Activated CD4-positive, alpha-beta T cell treated with anti-CD3 and anti-CD28 coated beads for 24 hours (primary cell): Measurements from ENCODE around the gene MRPL32.
"Not testable (repeated sequence)": the region's sequence is repeated elsewhere in the genome, so short reads cannot be mapped to it uniquely, and the experiment has no call there.

ENCODE experiments used
- DNase-seq, 2 donors: peaks; one replicate each; pipeline ENCODE4 v3.0.0-alpha.2; 2020; ENCODE audit warnings: low read depth in 2 of 2

Gene MRPL32

DNA sequence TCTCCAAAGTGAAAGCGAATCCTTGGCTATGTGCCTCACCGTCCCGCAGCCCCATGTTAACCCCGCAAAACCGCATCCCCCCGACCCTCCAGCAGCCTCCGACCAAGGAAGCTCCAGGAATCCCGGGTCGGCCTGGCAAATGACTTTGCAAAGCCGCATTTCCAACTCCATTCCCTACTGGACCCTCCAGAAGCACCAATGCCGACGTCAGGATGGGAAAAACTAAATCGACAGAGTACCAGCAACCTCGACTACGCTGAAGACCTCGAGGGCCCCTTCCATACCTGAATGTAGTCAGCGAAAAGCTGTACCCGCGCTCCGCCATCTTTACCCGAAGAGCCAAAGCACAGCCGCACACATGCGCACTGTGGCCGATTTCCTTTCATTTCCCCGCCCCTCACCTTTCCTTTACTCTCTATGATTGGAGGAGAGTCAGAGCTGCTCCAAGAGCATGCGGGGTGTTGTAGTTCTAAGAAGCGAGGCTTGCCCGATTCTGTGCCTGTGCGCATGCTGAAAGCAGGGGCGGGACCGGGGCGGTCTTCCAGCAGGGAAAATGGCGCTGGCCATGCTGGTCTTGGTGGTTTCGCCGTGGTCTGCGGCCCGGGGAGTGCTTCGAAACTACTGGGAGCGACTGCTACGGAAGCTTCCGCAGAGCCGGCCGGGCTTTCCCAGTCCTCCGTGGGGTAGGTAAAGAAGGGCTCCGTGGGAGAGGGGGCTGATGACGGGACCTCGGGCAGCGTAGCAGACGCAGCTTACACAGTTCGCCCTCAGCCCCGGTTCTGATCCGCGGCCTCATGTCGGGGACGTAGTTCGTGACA lies at the start of gene MRPL32, which contains the start of gene PSMA2:
MRPL32 (plus strand) TSS at position 543 of the 818 bp plus-strand sequence; CDS start at position 554, 11 bp downstream.
PSMA2 (minus strand) TSS at position 341 of the 818 bp plus-strand sequence; CDS start at position 325, 16 bp downstream.
- peak; percentile 86 to 88 for DNase-seq

DNA sequence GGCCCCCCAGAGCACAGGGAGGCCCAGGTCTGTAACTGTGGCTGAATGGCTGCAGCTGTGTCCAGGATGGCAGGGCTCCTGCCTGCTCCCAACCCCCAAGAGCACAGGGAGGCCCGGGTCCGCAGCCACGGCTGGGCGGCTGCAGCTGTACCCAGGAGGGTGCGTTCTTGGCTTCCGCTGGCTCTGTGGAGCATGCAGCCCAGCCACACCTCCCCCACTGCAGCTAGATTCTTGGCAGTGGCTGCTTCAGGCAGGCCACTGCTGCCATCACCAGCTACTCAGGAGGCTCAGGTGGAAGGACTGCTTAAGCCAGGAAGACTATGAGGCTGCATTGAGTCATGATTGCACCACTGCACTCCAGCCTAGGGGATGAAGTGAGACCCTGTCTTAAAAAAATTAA lies 48.2 kb upstream of the MRPL32 start:
- DNase-seq = no peak

DNA sequence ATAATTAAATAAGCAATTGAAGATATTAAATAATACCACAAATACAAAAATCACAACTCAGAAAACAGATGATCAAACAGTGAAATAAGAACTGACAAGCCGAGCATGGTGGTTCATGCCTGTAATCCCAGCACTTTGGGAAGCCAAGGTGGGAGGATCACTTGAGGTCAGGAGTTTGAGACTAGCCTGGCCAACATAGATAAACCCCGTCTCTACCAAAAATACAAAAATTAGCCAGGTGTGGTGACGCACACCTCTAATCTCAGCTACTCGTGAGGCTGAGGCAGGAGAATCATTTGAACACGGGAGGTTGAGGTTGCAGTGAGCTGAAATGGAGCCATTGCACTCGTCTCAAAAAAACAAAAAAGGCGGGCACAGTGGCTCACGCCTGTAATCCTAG lies 47.0 kb upstream of the MRPL32 start:
- DNase-seq = not testable (repeated sequence)

DNA sequence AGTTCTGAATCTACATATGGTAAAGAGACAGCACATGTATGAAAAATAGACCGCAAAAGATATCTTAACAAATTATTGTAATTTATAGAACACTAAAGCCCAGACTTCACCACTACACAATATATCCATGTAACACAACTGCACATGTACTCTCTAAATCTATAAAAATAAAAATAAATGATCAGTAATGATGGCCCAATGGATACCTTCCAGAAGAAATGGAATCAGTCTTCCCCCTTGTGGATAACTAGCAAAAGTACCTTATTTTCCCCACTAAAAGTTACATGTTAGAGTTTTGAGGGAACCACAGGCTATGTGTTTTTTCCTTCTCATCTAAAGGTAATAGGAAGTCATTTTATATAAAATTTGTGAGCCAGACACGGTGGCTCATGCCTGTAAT lies 46.0 kb upstream of the MRPL32 start:
- DNase-seq = no peak

DNA sequence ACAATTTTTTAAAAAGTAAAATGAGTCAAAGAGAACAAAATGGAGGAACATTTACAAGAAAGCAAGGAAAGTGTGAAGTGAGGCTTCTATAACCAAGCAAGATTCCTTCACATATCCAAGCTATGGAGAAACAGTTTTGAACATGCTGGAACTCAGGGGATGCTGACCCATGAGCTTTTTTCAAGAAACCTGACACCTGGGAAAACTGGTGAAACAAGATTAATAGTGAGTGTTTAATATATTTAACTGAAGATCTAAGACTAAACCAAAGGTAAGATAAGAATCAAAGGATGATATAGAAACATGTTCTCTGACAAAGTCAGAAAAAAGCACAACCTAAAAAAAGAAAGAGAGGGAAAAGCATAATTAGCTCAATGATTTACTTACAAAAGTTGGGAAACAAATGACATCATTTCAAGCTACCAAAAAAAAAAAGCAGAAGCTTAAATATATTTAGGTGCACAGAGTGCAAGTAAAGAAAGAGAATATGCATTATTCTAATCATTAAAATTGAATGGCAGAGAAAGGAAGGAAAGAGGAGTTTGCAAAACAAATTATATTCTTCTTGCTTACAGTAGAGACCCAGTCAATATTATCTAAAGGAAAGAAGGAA lies 45.2 kb upstream of the MRPL32 start:
- no peak for DNase-seq

DNA sequence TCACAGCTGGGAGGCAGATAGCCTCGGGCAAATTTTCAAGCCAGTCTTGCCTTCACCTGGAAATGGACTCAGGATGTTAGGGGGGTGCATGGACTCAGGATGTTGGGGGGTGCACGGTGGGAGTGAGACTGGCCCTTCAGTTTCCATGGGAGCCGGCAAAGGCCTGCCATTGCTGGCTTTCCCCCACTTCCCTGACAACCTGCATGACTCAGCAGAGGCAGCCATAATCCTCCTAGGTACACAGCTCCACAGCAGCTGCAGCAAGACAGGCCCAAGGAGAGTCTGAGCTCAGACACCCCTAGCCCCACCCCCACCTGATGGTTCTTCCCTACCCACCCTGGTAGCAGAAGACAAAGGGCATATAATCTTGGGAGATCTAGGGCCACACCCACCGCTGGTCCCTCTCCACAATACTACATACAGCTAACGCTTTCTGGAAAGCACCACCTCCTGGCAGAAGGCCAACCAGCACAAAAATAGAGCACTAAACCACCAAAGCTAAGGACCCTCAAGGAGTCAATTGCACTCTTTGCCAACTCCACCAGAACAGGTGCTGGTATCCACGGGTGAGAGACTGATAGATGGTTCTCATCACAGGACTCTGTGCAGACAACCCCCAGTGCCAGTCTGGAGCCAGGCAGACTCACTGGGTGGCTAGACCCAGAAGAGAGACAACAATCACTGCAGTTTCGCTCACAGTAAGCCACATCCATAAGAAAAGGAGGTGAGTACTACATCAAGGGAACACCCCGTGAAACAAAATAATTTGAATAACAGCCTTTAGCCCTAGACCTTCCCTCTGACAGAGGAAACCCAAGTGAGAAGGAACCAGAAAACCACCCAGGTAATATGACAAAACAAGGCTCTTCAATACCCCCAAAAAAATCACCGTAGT lies 38.6 kb upstream of the MRPL32 start:
- DNase-seq = no peak

DNA sequence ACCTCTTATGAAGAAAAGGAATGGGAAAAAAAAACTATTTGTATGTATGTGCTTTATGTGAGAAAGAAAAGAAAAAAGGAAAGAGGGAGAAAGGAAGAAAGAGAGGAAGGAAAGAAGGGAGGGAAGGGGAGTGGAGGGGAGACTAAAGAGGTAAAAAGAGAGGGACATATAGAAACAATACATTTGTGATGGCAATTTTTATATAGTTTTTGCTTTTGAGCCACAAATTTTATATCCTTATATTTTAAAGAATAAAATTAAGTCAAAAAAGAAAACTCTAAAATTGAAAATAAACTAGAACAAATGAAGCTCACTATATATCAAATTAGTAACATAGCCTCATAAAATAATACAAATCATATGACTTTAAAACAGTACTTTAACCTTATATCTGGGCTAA lies 31.3 kb upstream of the MRPL32 start:
- no peak for DNase-seq

DNA sequence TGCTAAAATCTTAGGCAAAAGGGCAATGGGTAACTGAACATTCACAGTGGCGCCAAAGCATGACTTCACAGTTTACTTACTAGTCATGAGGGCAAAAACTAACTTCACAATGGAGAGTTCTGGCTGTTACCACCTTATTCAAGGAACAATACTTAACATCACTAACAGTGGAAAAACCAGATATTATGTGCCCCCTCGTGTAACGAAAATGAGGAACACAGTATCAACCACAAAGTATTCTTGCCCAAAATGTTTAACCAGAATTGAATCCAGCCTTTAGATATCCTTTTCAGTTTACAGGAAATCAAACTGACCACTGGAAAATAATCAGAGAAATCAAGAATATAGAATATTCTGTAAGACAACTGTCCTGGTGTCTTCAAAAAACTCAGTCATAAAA lies 29.8 kb upstream of the MRPL32 start:
- no peak for DNase-seq

DNA sequence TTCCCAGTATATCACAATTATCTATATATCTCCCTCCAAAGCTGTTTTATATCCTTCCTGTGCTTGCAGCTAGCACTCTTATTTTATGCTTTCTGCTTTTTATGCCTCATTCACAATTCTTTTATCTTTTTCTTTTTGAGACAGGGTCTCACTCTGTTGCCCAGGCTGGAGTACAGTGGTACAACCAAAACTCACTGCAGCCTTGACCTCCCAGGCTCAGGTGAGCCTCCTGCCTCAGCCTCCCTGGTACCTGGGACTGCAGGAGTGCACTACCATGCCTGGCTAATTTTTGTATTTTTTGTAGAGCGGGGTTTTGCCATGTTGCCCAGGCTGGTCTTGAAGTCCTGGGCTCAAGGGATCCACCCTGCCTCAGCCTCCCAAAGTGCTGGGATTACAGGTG lies 26.0 kb upstream of the MRPL32 start:
- no peak for DNase-seq

DNA sequence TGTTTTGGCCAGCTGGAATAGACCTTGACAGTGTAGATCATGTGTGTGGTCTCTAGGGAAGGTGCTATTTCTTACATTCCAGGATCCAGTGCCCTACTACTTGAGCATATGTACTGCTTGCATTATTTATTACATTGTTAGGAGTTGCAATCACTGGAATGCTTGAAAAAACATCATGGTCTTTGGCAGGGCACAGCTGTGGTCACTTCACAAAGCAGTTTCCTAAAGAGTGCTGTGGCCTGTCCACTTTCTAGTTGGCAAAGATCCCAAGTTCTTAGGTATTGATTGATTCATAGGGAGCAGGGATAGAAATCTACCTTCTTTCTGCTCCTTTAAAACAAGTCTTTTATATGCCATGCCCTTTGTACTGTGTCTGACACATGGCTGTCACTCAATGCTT lies 24.9 kb upstream of the MRPL32 start:
- no peak for DNase-seq

DNA sequence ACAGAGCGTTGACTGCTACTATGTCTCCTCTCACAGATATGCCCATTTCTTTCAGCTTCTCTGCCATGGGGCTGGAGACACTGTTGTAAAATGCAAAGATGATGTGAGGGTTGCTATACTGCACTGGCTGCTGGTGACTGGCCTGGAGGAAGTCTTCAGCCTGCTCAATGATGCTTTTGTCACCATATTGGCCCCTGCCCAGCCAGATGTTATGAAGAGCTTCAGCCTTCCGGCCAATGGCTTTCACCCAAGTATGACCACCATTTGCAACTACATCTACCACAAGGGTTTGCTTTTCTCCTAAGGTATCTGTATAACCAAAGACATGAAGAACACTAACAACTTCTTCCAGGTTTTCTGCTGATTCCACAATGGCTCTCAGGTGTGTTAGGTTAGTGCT lies 21.9 kb upstream of the MRPL32 start:
- no peak for DNase-seq

DNA sequence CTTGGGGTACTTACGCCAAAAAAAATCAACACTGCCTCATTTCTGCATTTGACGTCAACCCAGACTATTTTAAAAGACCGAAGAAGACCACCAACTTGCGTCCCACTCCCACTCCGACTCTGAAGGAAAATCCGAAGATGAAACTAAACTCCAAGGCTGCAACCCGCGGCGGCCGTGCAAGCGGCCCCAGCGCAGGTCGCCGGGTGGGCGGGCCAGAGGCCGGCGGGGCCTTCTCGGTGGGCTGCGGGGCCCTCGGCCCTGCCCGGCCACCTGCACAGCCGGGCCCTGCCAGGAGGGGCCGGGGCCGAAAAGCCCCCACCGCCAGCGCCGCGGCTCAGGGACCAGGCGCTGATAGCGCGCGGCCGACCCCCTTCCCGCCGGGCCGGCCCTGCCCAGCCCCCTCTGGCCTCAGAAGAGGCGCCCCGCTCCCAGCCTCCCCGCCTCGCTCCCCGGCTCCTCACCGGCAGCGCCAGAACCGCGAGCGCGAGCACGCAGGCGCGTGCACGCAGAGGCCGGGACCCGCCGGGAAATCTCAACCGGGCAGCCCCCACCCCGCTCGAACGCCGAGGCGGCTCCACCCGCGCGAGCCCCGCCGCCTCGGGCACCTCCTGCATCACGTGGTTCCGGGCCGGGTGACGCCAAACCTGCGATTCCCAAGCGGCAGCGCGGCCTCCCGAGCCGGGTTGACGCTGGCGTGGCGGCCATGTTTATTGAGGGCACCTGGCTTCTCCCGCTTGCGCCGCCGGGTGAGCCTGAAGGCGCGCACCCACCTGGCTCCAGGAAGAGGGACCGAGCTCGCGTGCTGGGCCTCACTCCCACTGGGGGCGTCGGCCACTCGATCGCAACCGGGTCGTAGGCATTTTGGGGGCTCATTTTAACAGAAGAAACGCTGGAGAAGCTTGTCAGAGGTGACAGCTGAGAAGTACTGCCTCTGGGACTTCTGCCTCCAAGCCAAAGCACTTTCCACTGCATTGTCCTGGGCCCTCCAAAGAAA lies 20.4 kb upstream of the MRPL32 start, which contains the start of gene C7orf25:
C7orf25 (minus strand) TSS at position 617 of the 994 bp plus-strand sequence. CDS start 1,170 bp downstream, outside the sequence.
- peak; percentile 91 to 93 for DNase-seq

DNA sequence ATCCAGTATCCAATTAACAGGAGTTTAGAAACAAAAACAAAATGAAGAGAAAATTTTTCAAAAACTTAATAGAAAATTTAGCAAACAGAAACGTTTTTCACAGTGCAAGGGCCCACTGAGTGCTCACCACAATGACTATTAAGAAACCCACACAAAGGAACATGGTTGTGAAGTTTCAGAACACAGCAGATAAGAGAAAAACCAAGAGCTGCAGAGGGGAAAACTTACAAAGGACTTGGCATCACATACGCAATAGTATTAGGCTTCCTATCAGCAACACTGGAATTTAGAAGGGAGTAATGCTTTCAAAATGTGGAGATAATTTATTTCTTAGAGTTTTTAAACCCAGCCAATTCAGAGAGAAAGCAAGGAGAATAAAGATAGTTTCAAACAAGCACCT lies 18.6 kb upstream of the MRPL32 start:
- no peak for DNase-seq

DNA sequence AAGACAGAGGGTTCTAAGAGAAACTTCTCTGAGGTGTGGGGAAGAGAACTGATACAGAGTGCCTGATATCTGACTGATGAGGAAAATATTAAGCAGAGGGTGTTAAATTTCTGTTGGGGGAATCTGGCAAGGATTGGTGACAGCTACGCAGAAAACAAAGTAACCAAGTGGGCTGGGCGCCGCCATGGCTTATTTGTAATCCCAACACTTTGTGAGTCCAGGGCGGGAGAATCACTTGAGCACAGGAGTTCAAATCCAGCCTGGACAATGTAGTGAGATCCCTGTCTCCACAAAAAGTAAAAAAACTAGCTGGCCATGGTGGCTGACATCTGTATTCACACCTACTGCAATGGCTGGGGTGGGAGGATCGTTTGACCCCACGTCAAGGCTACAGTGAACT lies 18.2 kb upstream of the MRPL32 start:
- no peak for DNase-seq

DNA sequence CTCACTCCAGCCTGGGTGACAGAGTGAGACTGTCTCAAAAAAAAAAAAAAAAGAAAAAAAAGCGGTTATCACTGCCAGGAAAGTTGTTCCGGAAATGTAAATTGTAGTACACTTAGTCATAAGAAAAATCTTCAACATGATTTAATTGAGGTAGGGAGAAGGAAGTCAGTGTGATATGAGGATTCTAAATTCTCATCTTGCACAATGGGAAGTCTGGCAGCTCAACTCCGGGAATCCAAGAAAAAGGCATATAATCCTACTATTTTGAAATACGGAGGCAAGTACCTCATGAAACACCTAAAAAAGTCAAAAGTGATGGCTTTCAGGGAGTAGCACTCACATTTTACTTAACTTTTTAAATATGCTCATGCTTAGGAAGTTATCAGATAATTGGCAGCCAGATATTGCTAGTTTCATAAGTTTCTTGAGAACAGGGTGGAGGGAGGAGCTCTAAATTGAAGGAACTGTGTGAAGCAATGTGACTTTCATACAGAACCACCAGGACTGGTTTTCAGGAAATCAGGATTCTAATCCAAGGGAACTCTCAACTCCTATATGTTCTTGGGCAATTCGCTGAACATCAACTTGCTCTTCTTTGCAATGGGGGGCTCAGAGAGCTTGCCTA lies 17.6 kb upstream of the MRPL32 start:
- DNase-seq = no peak

DNA sequence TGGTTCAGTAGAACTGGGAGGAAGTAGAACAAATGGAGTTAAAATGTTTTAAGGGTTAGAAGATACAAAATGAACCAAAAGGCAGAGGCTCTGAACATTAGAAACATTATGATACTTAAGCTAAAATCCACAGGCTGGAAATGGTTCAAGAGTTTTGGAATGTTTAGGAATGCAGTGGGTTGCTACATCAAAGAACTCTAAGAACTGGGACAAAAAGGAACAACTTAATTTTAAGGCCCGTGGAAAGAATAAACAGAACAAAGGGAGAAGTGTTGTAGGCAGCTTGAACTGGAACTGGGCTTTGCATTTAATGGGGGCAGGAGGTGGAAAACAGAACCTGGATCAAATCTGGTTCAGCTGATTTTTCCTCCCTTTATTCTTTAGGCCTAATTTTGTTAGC lies 16.8 kb upstream of the MRPL32 start:
- DNase-seq = no peak

DNA sequence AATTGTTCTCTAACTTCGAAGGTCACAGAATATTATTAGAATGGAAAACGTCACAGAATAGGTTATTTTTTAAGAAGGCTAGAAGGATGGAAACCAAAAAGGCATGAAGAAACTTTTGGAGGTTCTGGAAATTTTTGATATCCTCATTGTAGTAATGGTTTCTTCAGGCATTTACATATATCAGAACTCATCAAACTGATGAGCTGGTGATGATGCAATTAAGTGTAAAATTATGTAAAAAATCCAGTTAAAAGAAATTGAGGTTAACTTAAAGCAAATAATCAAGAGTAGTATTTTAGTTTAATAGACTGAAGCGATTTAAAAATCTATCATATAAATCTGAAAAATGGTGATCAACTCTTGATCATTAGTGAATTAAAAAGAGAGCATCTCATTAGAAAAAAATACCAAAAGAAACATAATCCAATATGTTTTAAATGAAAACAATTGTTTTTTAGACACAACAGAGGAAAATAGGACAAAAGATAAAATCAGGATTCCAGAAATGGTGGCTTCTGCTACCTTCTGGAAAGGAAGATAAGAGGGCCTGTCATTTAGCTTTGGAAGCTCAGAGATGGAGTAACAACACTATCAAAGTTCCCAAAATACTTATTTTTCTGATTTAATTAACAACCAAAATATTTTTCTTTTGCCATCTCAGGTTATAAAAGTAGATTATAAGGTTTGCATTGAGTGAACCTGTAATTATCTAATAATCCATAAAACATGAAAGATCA lies 10.0 kb upstream of the MRPL32 start:
- DNase-seq = no peak

DNA sequence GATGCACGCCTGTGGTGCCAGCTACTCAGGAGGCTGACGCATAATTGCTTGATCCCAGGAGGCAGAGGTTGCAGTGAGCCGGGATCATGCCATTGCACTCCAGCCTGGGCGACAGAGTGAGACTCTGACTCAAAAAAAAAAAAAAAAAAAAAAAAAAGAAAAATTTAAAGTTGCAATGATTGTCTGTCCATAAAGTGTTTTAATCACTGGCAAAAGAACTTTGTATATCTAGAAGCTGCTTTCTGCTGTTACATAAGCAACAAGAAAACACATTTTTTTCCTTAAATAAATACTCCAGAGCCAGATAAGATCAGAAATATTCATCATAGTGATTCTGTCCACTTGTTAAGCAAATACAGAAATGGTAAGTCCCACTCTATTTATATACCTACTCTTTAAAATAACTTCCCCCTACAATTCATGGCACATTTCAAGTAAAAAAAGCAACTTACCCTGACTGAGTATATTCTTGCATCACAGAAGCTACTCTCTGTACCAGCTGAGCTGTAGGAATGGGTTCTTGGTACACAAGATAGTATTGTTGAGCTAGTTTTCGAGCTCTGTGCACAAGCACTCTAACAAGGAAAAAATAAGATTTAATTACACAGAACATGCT lies 7.8 kb upstream of the MRPL32 start:
- no peak for DNase-seq

DNA sequence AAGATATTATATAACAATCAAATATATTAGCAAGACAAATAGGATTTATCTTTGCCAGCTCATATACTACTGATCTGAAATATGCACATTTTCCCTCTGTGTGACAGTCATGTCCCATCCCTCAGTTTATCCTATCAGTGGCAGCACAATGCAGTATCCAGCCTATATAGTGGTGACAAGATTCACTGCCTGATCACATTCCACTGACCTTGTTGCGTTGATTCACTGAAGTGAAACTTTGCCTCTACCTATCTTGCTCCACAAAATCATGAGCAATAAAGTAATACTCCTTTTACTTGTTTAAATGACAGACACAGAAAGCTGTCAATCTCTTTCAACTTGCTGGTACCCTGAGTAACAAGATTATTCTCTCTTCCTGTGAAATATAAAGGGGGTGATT lies 6.5 kb upstream of the MRPL32 start:
- no peak for DNase-seq
